SU-DHL-6 (cell line): Measurements from ENCODE around the gene OR5A1.

Experiments
- H2AFZ ChIP-seq: fragments of 200-600 bp; sonication (generic); 2 replicates; pipeline ENCODE4 v1.6.1; 2014; ENCODE audit warnings: low read depth, mild to moderate bottlenecking, moderate library complexity, mixed read lengths, antibody characterized with exemption, low read length; ENCODE audit not compliant: severe bottlenecking
- H3F3A ChIP-seq: fragments of 200-600 bp; shearing (Covaris generic); 2 replicates; pipeline ENCODE4 v1.6.0; 2016; ENCODE audit warnings: antibody characterized with exemption, mild to moderate bottlenecking; ENCODE audit not compliant: insufficient read depth
- H3K27ac ChIP-seq: fragments of 200-600 bp; sonication (generic); 2 replicates; pipeline ENCODE4 v1.5.1; 2016; ENCODE audit warnings: low read depth, mild to moderate bottlenecking, low read length, moderate library complexity, mixed read lengths
- H3K27me3 ChIP-seq: fragments of 200-600 bp; sonication (generic), shearing (Covaris generic); 2 replicates; pipeline ENCODE4 v1.6.0; 2014; ENCODE audit warnings: mild to moderate bottlenecking, low read length
- H3K36me3 ChIP-seq: fragments of 200-600 bp; sonication (generic); 2 replicates; pipeline ENCODE4 v1.6.1; 2014; ENCODE audit warnings: mild to moderate bottlenecking, low read length, mixed read lengths
- H3K4me2 ChIP-seq: fragments of 300-600, 200-600 bp; shearing (Covaris generic), sonication (generic); 2 replicates; pipeline ENCODE4 v1.6.0; 2014; ENCODE audit warnings: low read length, low read depth, mild to moderate bottlenecking; ENCODE audit not compliant: poor library complexity, severe bottlenecking
- H3K4me3 ChIP-seq: fragments of 200-600 bp; sonication (generic); 2 replicates; pipeline ENCODE4 v1.5.1; 2014; ENCODE audit warnings: antibody characterized with exemption, low read length, mild to moderate bottlenecking, mixed read lengths; ENCODE audit not compliant: insufficient read depth, poor library complexity, severe bottlenecking
- H3K79me2 ChIP-seq: fragments of 200-600 bp; sonication (generic); 2 replicates; pipeline ENCODE4 v1.6.1; 2014; ENCODE audit warnings: mild to moderate bottlenecking, low read length, moderate library complexity; ENCODE audit not compliant: insufficient read depth
- H3K9ac ChIP-seq: fragments of 200-600 bp; sonication (generic); 2 replicates; pipeline ENCODE4 v1.7.0; 2014; ENCODE audit warnings: mild to moderate bottlenecking, low read length
- H3K9me2 ChIP-seq: fragments of 200-600 bp; sonication (generic); replicated peaks from 2 replicates; pipeline ENCODE4 v1.6.1; 2014; ENCODE audit warnings: low read length; ENCODE audit not compliant: insufficient read depth
- H3K9me3 ChIP-seq: fragments of 200-600 bp; sonication (generic); 2 replicates; pipeline ENCODE4 v1.6.1; 2014; ENCODE audit warnings: low read length, mixed read lengths; ENCODE audit not compliant: insufficient read depth
- H4K20me1 ChIP-seq: fragments of 200-600 bp; sonication (generic); 2 replicates; pipeline ENCODE4 v1.6.1; 2014; ENCODE audit warnings: low read depth, mild to moderate bottlenecking, antibody characterized with exemption, low read length, moderate library complexity, mixed read lengths
- CTCF ChIP-seq: fragments of 200-600 bp; sonication (generic); IDR thresholded peaks from one replicate; pipeline ENCODE4 v1.5.1; 2017; ENCODE audit warnings: antibody characterized with exemption, mild to moderate bottlenecking, low read length, moderate library complexity; ENCODE audit not compliant: insufficient read depth, poor library complexity, severe bottlenecking
- EZH2phosphoT487 ChIP-seq: fragments of 200-600 bp; sonication (generic), shearing (Covaris generic); conservative IDR thresholded peaks from 2 replicates; pipeline ENCODE4 v1.6.1; 2018; ENCODE audit warnings: mild to moderate bottlenecking, antibody characterized with exemption, low read length, moderate library complexity, mixed read lengths

OR5A1 gene

GRCh38 chr11:59479906-59480305, 43.6 kb downstream of the OR5A1 start:
- Histone ChIP-seq H3K9ac (no peak overlapping the region), H3K4me2 (no peak overlapping the region), H3K79me2 (no peaks in the 10 kb centered on the region), H4K20me1 (no peaks in the 10 kb centered on the region), H3K9me3 (no peaks in the 10 kb centered on the region), H3K36me3 (no peaks in the 10 kb centered on the region), H2AFZ (no peak overlapping the region), H3K4me3 (no peak overlapping the region), H3F3A (no peaks in the 10 kb centered on the region), H3K9me2 (no peaks in the 10 kb centered on the region), H3K27me3 (no peaks in the 10 kb centered on the region), H3K27ac (no peak overlapping the region)
- TF ChIP-seq CTCF (no peak), EZH2phosphoT487 (no peak)

- no peaks in the 10 kb centered on the region for H3K9me2 ChIP-seq
- H2AFZ ChIP-seq: no peak overlapping the region
- no peaks in the 10 kb centered on the region for H3F3A ChIP-seq
- H3K4me2 ChIP-seq: no peak overlapping the region
- H3K4me3 ChIP-seq: no peak overlapping the region
- H3K9ac ChIP-seq: no peak overlapping the region
- TF ChIP-seq CTCF: no peak
- no peak for TF ChIP-seq EZH2phosphoT487
- H3K27me3 ChIP-seq: no peaks in the 10 kb centered on the region
- H3K36me3 ChIP-seq: no peaks in the 10 kb centered on the region
- H3K9me3 ChIP-seq: no peaks in the 10 kb centered on the region
- H3K79me2 ChIP-seq: no peaks in the 10 kb centered on the region
- no peak overlapping the region for H3K27ac ChIP-seq
- H4K20me1 ChIP-seq: no peaks in the 10 kb centered on the region
Observed at GRCh38 chr11:59480359-59480758, 44.1 kb downstream of the OR5A1 start.
